Transverse colon (tissue), 4 donors: ENCODE data around the gene LRRC47. TPM values are rescaled to one million over a fixed set of nuclear protein-coding genes. Genes with fewer than 3 reads are reported as not detected.

Experiments
- DNase-seq: peaks from one replicate; pipeline ENCODE4 v3.0.0-alpha.2; 2019
- H3K27ac ChIP-seq, 4 donors: fragments of 200-600 bp; sonication (generic); 2 replicates each; pipeline ENCODE4 v1.5.1; 2016 to 2018; ENCODE audit warnings: inconsistent platforms in 4 of 4
- H3K27me3 ChIP-seq: fragments of 200-600 bp; sonication (generic); 2 replicates; pipeline ENCODE4 v1.5.1; 2017; ENCODE audit warnings: inconsistent platforms
- H3K36me3 ChIP-seq, 4 donors: fragments of 200-600 bp; sonication (generic); 2 replicates each; pipeline ENCODE4 v1.5.1; 2017 to 2019; ENCODE audit warnings: inconsistent platforms in 4 of 4
- H3K4me1 ChIP-seq, 4 donors: fragments of 200-600 bp; sonication (generic); 2 replicates each; pipeline ENCODE4 v1.5.1; 2017 to 2020; ENCODE audit warnings: inconsistent platforms in 4 of 4
- H3K4me3 ChIP-seq, 4 donors: fragments of 200-600 bp; sonication (generic); 1 replicate in 1 of 4; 2 replicates in 3 of 4; pipeline versions ENCODE4 v1.5.1 to v1.6.1; 2017 to 2019; ENCODE audit warnings: inconsistent platforms in 4 of 4
- H3K9me3 ChIP-seq, 2 donors: fragments of 200-600 bp; sonication (generic); 2 replicates each; pipeline ENCODE4 v1.5.1; 2017 to 2019; ENCODE audit warnings: inconsistent platforms in 2 of 2
- EP300 ChIP-seq: sonication (generic); formaldehyde crosslinking; IDR thresholded peaks from one replicate; pipeline ENCODE4 v1.6.1; 2017; ENCODE audit warnings: antibody characterized with exemption, low read depth
- POLR2A ChIP-seq: fragments of 450-650 bp; IDR thresholded peaks from one replicate; pipeline ENCODE4 v1.6.1; 2016; ENCODE audit warnings: antibody characterized with exemption, mild to moderate bottlenecking, moderate library complexity
- POLR2AphosphoS5 ChIP-seq, 3 donors: sonication (generic); formaldehyde crosslinking; IDR thresholded peaks; one replicate each; pipeline ENCODE4 v1.6.1; 2016; ENCODE audit warnings: antibody characterized with exemption in 3 of 3
- WGBS, 2 donors: methylation state at CpG; one replicate each; pipeline ENCODE4 v1.1.5; 2018; ENCODE audit warnings: low coverage in 1 of 2; 5-methylcytosine and 5-hydroxymethylcytosine counted together
- in situ Hi-C, 4 donors: fragments of 200-750 bp; cut with MboI; loops; one replicate each; pipeline versions ENCODE4 v1.15.0 to v1.15.1; 2017; ENCODE audit warnings: low sequenced_read_pairs in 3 of 4, low pct_ligation_motif_present in 1 of 4, low pct_unique_long_range_greater_than_20kb in 1 of 4
- intact Hi-C: fragments of 100-400 bp; cut with DNase I; formaldehyde crosslinking; loops from one replicate; pipeline ENCODE4 v1.15.1; 2023; ENCODE audit warnings: low total_unique reads
- total RNA-seq, 4 donors: library from RNA; depleted of rRNA; stranded (reverse); fragments of >200 nt; gene quantifications; one replicate each; pipeline ENCODE4 v1.1.0, GENCODE V29; 2016
- TF ChIP-seq, protein P1 (sequence below), 5 experiments: fragments of 200-600 bp in 3 of 5; fragments of 450-650 bp in 2 of 5; sonication (generic) in 3 of 5; IDR thresholded peaks; 1 replicate in 2 of 5; 2 replicates in 3 of 5; pipeline ENCODE4 v1.5.1; 2016 to 2017; ENCODE audit warnings: antibody characterized with exemption in 5 of 5, inconsistent platforms in 3 of 5, mild to moderate bottlenecking in 2 of 5, moderate library complexity in 1 of 5

LRRC47 gene
- total RNA-seq, 4 donors from 2014 or later, result 30.6 to 50.5 (median 38.0) TPM

- WGBS, 2 donors, result 95% methylated on average over 12 of the region's 17 CpGs; no CpG with 5 or more reads in 1 of the 2 donors
- peaks cover 36% of the 10 kb centered on the region for H3K27me3 ChIP-seq
- no peak for DNase-seq
- peaks cover 0 to 11% (median 10%) of the 10 kb centered on the region in 4 donors for H3K4me1 ChIP-seq
- in situ Hi-C loops, result no loop called here
- H3K4me3 ChIP-seq, result no peak overlapping the region
- no peaks in the 10 kb centered on the region for H3K36me3 ChIP-seq
- intact Hi-C loops, result no loop called here
- H3K27ac ChIP-seq, result no peak overlapping the region
- no peak for TF ChIP-seq POLR2AphosphoS5 (IDR thresholded peaks at IDR 0.05)
- TF ChIP-seq, protein P1, sequence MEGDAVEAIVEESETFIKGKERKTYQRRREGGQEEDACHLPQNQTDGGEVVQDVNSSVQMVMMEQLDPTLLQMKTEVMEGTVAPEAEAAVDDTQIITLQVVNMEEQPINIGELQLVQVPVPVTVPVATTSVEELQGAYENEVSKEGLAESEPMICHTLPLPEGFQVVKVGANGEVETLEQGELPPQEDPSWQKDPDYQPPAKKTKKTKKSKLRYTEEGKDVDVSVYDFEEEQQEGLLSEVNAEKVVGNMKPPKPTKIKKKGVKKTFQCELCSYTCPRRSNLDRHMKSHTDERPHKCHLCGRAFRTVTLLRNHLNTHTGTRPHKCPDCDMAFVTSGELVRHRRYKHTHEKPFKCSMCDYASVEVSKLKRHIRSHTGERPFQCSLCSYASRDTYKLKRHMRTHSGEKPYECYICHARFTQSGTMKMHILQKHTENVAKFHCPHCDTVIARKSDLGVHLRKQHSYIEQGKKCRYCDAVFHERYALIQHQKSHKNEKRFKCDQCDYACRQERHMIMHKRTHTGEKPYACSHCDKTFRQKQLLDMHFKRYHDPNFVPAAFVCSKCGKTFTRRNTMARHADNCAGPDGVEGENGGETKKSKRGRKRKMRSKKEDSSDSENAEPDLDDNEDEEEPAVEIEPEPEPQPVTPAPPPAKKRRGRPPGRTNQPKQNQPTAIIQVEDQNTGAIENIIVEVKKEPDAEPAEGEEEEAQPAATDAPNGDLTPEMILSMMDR (IDR thresholded peaks at IDR 0.05), result no peak
- no peak for TF ChIP-seq EP300
- TF ChIP-seq POLR2A, result no peak
- H3K9me3 ChIP-seq, result no peaks in the 10 kb centered on the region
Observed at GRCh38 chr1:3767328-3767925, 28.9 kb downstream of the LRRC47 start.

- no peak overlapping the region for H3K27ac ChIP-seq
- WGBS, 2 donors, result 83% methylated on average over 30 of the region's 31 CpGs; no CpG with 5 or more reads in 1 of the 2 donors
- intact Hi-C loops, result no loop called here
- no peak for DNase-seq
- no peaks in the 10 kb centered on the region for H3K9me3 ChIP-seq
- peaks cover 42% of the 10 kb centered on the region for H3K27me3 ChIP-seq
- no peaks in the 10 kb centered on the region for H3K4me1 ChIP-seq
- no peak for TF ChIP-seq POLR2AphosphoS5 (IDR thresholded peaks at IDR 0.05)
- TF ChIP-seq POLR2A, result no peak
- TF ChIP-seq, protein P1 (IDR thresholded peaks at IDR 0.05), result no peak
- TF ChIP-seq EP300, result no peak
- H3K4me3 ChIP-seq, result no peak overlapping the region
- H3K36me3 ChIP-seq, result no peaks in the 10 kb centered on the region
- in situ Hi-C loops, result no loop called here
Observed at GRCh38 chr1:3763351-3764125, 32.8 kb downstream of the LRRC47 start.

GRCh38 chr1:3762873-3763228 is 33.4 kb downstream of the LRRC47 start:
- Histone ChIP-seq H3K27me3 (peaks cover 42% of the 10 kb centered on the region), H3K9me3 (no peaks in the 10 kb centered on the region), H3K4me1 (no peaks in the 10 kb centered on the region), H3K4me3 (no peak overlapping the region), H3K36me3 (no peaks in the 10 kb centered on the region), H3K27ac (no peak overlapping the region)
- in situ Hi-C loops, result no loop called here
- DNase-seq, result no peak
- TF ChIP-seq, protein P1 (IDR thresholded peaks at IDR 0.05), result no peak
- no peak for TF ChIP-seq POLR2AphosphoS5 (IDR thresholded peaks at IDR 0.05)
- no peak for TF ChIP-seq POLR2A
- TF ChIP-seq EP300, result no peak
- 77% methylated on average over 12 of the region's 12 CpGs; no CpG with 5 or more reads in 1 of the 2 donors for WGBS, 2 donors
- intact Hi-C loops, result no loop called here

- in situ Hi-C loops (no loop called here), intact Hi-C loops (no loop called here)
- no peaks in the 10 kb centered on the region for H3K4me1 ChIP-seq
- no peak overlapping the region for H3K27ac ChIP-seq
- no peaks in the 10 kb centered on the region for H3K36me3 ChIP-seq
- TF ChIP-seq POLR2A, result no peak
- TF ChIP-seq POLR2AphosphoS5 (IDR thresholded peaks at IDR 0.05), result no peak
- no peak for TF ChIP-seq EP300
- TF ChIP-seq, protein P1 (IDR thresholded peaks at IDR 0.05), result no peak
- no peak for DNase-seq
- peaks cover 42% of the 10 kb centered on the region for H3K27me3 ChIP-seq
- no peaks in the 10 kb centered on the region for H3K9me3 ChIP-seq
- WGBS, 2 donors, result 77% methylated on average over 12 of the region's 15 CpGs; no CpG with 5 or more reads in 1 of the 2 donors
- H3K4me3 ChIP-seq, result no peak overlapping the region
Observed at GRCh38 chr1:3762151-3762872, 34.0 kb downstream of the LRRC47 start.
